Osteoblast (primary cell): ENCODE results near the gene ADGB. TPM values are rescaled to one million over a fixed set of nuclear protein-coding genes. Genes with fewer than 3 reads are reported as not detected.
"Not testable (repeated sequence)": the region's sequence is repeated elsewhere in the genome, so short reads cannot be mapped to it uniquely, and the experiment has no call there.

Experiments
- DNase-seq: peaks from one replicate; pipeline ENCODE4 v3.0.0; 2011; ENCODE audit warnings: low spot score, mixed read lengths; ENCODE audit not compliant: insufficient read length; ENCODE audit errors: missing footprints
- H2AFZ ChIP-seq: 2 replicates; pipeline ENCODE4 v1.6.0; 2011; ENCODE audit warnings: mild to moderate bottlenecking, low read length
- H3K27ac ChIP-seq: 2 replicates; pipeline ENCODE4 v1.5.1; 2011; ENCODE audit warnings: mild to moderate bottlenecking, low read depth, low read length, moderate library complexity
- H3K27me3 ChIP-seq: 2 replicates; pipeline ENCODE4 v1.6.0; 2012; ENCODE audit warnings: mild to moderate bottlenecking, control low read depth, inconsistent platforms, low read length, moderate library complexity; ENCODE audit not compliant: insufficient read depth
- H3K36me3 ChIP-seq: 2 replicates; pipeline ENCODE4 v1.5.1; 2011; ENCODE audit warnings: mild to moderate bottlenecking, low read length, control low read depth, moderate library complexity; ENCODE audit not compliant: insufficient read depth
- H3K4me1 ChIP-seq: 2 replicates; pipeline ENCODE4 v1.5.1; 2011; ENCODE audit warnings: mild to moderate bottlenecking, low read length, control low read depth, moderate library complexity; ENCODE audit not compliant: insufficient read depth
- H3K4me2 ChIP-seq: 2 replicates; pipeline ENCODE4 v1.6.0; 2011; ENCODE audit warnings: mild to moderate bottlenecking, low read length; ENCODE audit not compliant: insufficient read depth
- H3K4me3 ChIP-seq: fragments of 200-600 bp; sonication (generic); 3 replicates; pipeline ENCODE4 v1.5.1; 2012; ENCODE audit warnings: mild to moderate bottlenecking, low read length, inconsistent platforms; ENCODE audit not compliant: insufficient read depth
- H3K79me2 ChIP-seq: 2 replicates; pipeline ENCODE4 v1.6.0; 2012; ENCODE audit warnings: mild to moderate bottlenecking, low read length, control low read depth, inconsistent platforms; ENCODE audit not compliant: insufficient read depth
- H3K9me3 ChIP-seq: 2 replicates; pipeline ENCODE4 v1.5.1; 2011; ENCODE audit warnings: low read depth, low read length, control low read depth
- H4K20me1 ChIP-seq: 2 replicates; pipeline ENCODE4 v1.6.0; 2012; ENCODE audit warnings: mild to moderate bottlenecking, low read length, control low read depth; ENCODE audit not compliant: insufficient read depth
- CTCF ChIP-seq: IDR thresholded peaks from 2 replicates; pipeline ENCODE4 v1.5.1; 2011; ENCODE audit warnings: mild to moderate bottlenecking, low read depth, low read length, moderate library complexity; ENCODE audit errors: extremely low read depth
- total RNA-seq: library from RNA; depleted of rRNA; stranded (reverse); fragments of >200 nt; gene quantifications from 2 replicates; pipeline ENCODE4 v1.2.3, GENCODE V29; 2012

ADGB gene
- total RNA-seq, 1 donor = under 0.01 TPM

GRCh38 chr6:146813554-146813953 is 214.8 kb downstream of the ADGB start:
- Histone ChIP-seq H3K36me3 (no peaks in the 10 kb centered on the region), H3K4me2 (peak overlapping the region; percentile 53), H3K27me3 (no peaks in the 10 kb centered on the region), H3K79me2 (no peaks in the 10 kb centered on the region), H4K20me1 (no peaks in the 10 kb centered on the region), H3K4me1 (peaks cover 27% of the 10 kb centered on the region), H2AFZ (no peak overlapping the region), H3K4me3 (no peak overlapping the region), H3K9me3 (no peaks in the 10 kb centered on the region), H3K27ac (peak overlapping the region; percentile 74)
- DNase-seq = no peak
- TF ChIP-seq CTCF = no peak

- Histone ChIP-seq H4K20me1 (no peaks in the 10 kb centered on the region), H3K27ac (peak overlapping the region; percentile 74), H3K9me3 (no peaks in the 10 kb centered on the region), H3K4me1 (peaks cover 27% of the 10 kb centered on the region), H3K79me2 (no peaks in the 10 kb centered on the region), H3K4me3 (no peak overlapping the region), H3K36me3 (no peaks in the 10 kb centered on the region), H3K27me3 (no peaks in the 10 kb centered on the region), H2AFZ (no peak overlapping the region), H3K4me2 (peak overlapping the region; percentile 53)
- no peak for TF ChIP-seq CTCF
- DNase-seq = peak; percentile 6
Observed at GRCh38 chr6:146814148-146814750, 215.5 kb downstream of the ADGB start.

- H3K9me3 ChIP-seq, H3K4me2 ChIP-seq, DNase-seq, H3K36me3 ChIP-seq, H3K4me3 ChIP-seq, H3K27ac ChIP-seq, H4K20me1 ChIP-seq, H3K79me2 ChIP-seq, H3K27me3 ChIP-seq, H2AFZ ChIP-seq: not testable (repeated sequence)
- H3K4me1 ChIP-seq = peaks cover 30% of the 10 kb centered on the region
Observed at GRCh38 chr6:146815511-146816462, 217.0 kb downstream of the ADGB start.

GRCh38 chr6:146819596-146820320 is 221.0 kb downstream of the ADGB start:
- DNase-seq = peak; percentile 14
- peaks cover 7% of the 10 kb centered on the region for H3K4me1 ChIP-seq
- H3K79me2 ChIP-seq = no peaks in the 10 kb centered on the region
- H3K36me3 ChIP-seq = no peaks in the 10 kb centered on the region
- no peak overlapping the region for H3K27ac ChIP-seq
- no peaks in the 10 kb centered on the region for H3K27me3 ChIP-seq
- no peak overlapping the region for H2AFZ ChIP-seq
- peak overlapping the region; percentile 1 for H3K4me2 ChIP-seq
- H3K9me3 ChIP-seq = no peaks in the 10 kb centered on the region
- no peaks in the 10 kb centered on the region for H4K20me1 ChIP-seq
- TF ChIP-seq CTCF = no peak
- no peak overlapping the region for H3K4me3 ChIP-seq
